GM18519 (cell line): ENCODE data around the gene CCDC8.

Experiments used
- ATAC-seq: cut with Tn5 transposase; IDR thresholded peaks from one replicate; pipeline ENCODE4 v1.9.1; 2021; ENCODE audit warnings: mild to moderate bottlenecking, moderate library complexity; ENCODE audit not compliant: unreplicated experiment, low FRiP score

CCDC8 gene

GRCh38 chr19:46364359-46364758 lies 49.0 kb downstream of the CCDC8 start:
- ATAC-seq = no peak

DNA sequence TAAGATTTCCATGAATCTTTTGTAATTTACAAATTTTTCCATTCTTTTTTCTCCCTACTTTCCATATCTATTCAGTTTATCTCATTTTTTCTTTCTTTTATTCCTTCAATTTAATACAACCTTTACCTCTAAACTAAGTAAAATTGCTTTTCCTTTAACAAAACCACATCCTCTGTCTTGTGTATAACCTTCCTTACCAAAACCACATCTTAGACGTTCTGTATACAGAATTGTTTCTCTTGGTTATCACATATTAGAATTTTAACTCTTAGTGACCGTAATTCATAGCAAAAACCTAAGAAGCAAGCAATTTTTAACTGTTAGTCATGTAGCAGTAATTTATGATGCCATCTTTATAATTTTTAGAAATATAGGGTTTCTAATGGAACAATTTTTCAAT lies 51.4 kb downstream of the CCDC8 start:
- no peak for ATAC-seq
